NB4 (cell line): ENCODE measurements around the gene OXNAD1.

Experiments
- CTCF ChIP-seq: IDR thresholded peaks from one replicate; pipeline ENCODE4 v1.5.1; 2012; ENCODE audit warnings: low read depth, low read length
- MYC ChIP-seq: IDR thresholded peaks from 2 replicates; pipeline ENCODE4 v1.6.1; 2011; ENCODE audit warnings: low read depth, low read length
- POLR2A ChIP-seq: IDR thresholded peaks from 2 replicates; pipeline ENCODE4 v1.6.1; 2011; ENCODE audit warnings: mild to moderate bottlenecking; ENCODE audit not compliant: insufficient read length; ENCODE audit errors: extremely low read depth

- no peak for TF ChIP-seq CTCF
- no peak for TF ChIP-seq POLR2A
- TF ChIP-seq MYC: no peak
Observed at GRCh38 chr3:16336825-16337224, 71.8 kb downstream of the OXNAD1 start.
